Progenitor cell of endocrine pancreas (in vitro differentiated cells): ENCODE data around the gene CYP27A1. TPM values are rescaled to one million over a fixed set of nuclear protein-coding genes. Genes with fewer than 3 reads are reported as not detected.

Experiments used
- DNase-seq: peaks from one replicate; pipeline ENCODE4 v3.0.0; 2021; ENCODE audit warnings: low spot score; ENCODE audit not compliant: unreplicated experiment
- H3K27ac Mint-ChIP-seq: 2 replicates; pipeline ENCODE4 v1.8.0; 2021; ENCODE audit warnings: mild to moderate bottlenecking, moderate library complexity, mixed read lengths
- H3K27me3 Mint-ChIP-seq: 2 replicates; pipeline ENCODE4 v1.8.0; 2021; ENCODE audit warnings: mixed read lengths
- H3K36me3 Mint-ChIP-seq: 2 replicates; pipeline ENCODE4 v1.8.0; 2022; ENCODE audit warnings: mixed read lengths; ENCODE audit not compliant: insufficient read depth
- H3K4me1 Mint-ChIP-seq: 2 replicates; pipeline ENCODE4 v1.8.0; 2021; ENCODE audit warnings: low read depth, mixed read lengths
- H3K4me3 Mint-ChIP-seq: 2 replicates; pipeline ENCODE4 v1.8.0; 2021; ENCODE audit warnings: low read depth, mild to moderate bottlenecking, moderate library complexity, mixed read lengths
- H3K9me3 Mint-ChIP-seq: 2 replicates; pipeline ENCODE4 v1.8.0; 2021; ENCODE audit warnings: low read depth, mixed read lengths
- CTCF ChIP-seq: fragments of 200-600 bp; sonication (generic); IDR thresholded peaks from one replicate; pipeline ENCODE4 v1.5.0; 2021; ENCODE audit warnings: antibody characterized with exemption, mild to moderate bottlenecking; ENCODE audit not compliant: unreplicated experiment
- total RNA-seq: library from RNA; stranded (reverse); gene quantifications from 2 replicates; pipeline ENCODE4 v1.2.1, GENCODE V29; 2021

The CYP27A1 gene
- total RNA-seq, 1 donor from 2014 or later, result 16.4 TPM

GRCh38 chr2:218810256-218810655, 28.3 kb downstream of the CYP27A1 start:
- no peak for DNase-seq
- peaks cover under 1% of the 10 kb centered on the region for H3K9me3 Mint-ChIP-seq
- TF ChIP-seq CTCF, result no peak
- no peak overlapping the region for H3K27ac Mint-ChIP-seq
- peaks cover 5% of the 10 kb centered on the region for H3K4me1 Mint-ChIP-seq
- H3K27me3 Mint-ChIP-seq, result no peaks in the 10 kb centered on the region
- no peak overlapping the region for H3K4me3 Mint-ChIP-seq
- peaks cover 13% of the 10 kb centered on the region for H3K36me3 Mint-ChIP-seq

GRCh38 chr2:218811382-218811781, 29.4 kb downstream of the CYP27A1 start:
- TF ChIP-seq CTCF, result no peak
- Mint-ChIP-seq H3K27ac (no peak overlapping the region), H3K9me3 (no peaks in the 10 kb centered on the region), H3K36me3 (peaks cover 13% of the 10 kb centered on the region), H3K4me1 (peaks cover 2% of the 10 kb centered on the region), H3K4me3 (no peak overlapping the region), H3K27me3 (no peaks in the 10 kb centered on the region)
- no peak for DNase-seq

- Mint-ChIP-seq H3K27me3 (no peaks in the 10 kb centered on the region), H3K9me3 (no peaks in the 10 kb centered on the region), H3K36me3 (peaks cover 17% of the 10 kb centered on the region), H3K4me1 (peaks cover 2% of the 10 kb centered on the region), H3K4me3 (no peak overlapping the region), H3K27ac (no peak overlapping the region)
- no peak for TF ChIP-seq CTCF
- no peak for DNase-seq
Measured at GRCh38 chr2:218812096-218812815, 30.3 kb downstream of the CYP27A1 start.

GRCh38 chr2:218812861-218813260, 30.9 kb downstream of the CYP27A1 start:
- TF ChIP-seq CTCF, result no peak
- DNase-seq, result no peak
- H3K36me3 Mint-ChIP-seq, result peaks cover 22% of the 10 kb centered on the region
- no peaks in the 10 kb centered on the region for H3K9me3 Mint-ChIP-seq
- H3K4me1 Mint-ChIP-seq, result peaks cover 2% of the 10 kb centered on the region
- H3K27ac Mint-ChIP-seq, result no peak overlapping the region
- no peaks in the 10 kb centered on the region for H3K27me3 Mint-ChIP-seq
- H3K4me3 Mint-ChIP-seq, result no peak overlapping the region

GRCh38 chr2:218813771-218814460, 32.0 kb downstream of the CYP27A1 start:
- Mint-ChIP-seq H3K4me1 (peaks cover 2% of the 10 kb centered on the region), H3K4me3 (no peak overlapping the region), H3K27me3 (no peaks in the 10 kb centered on the region), H3K27ac (no peak overlapping the region), H3K9me3 (no peaks in the 10 kb centered on the region), H3K36me3 (peaks cover 28% of the 10 kb centered on the region)
- DNase-seq, result no peak
- no peak for TF ChIP-seq CTCF
